Stomach (tissue), 9 donors: ENCODE data around the gene ITIH6. TPM values are rescaled to one million over a fixed set of nuclear protein-coding genes. Genes with fewer than 3 reads are reported as not detected.
A peak's percentile ranks its signal among the peaks of the same experiment; 100 is the strongest.

ENCODE experiments used
- DNase-seq, 2 donors: peaks; one replicate each; pipeline versions ENCODE4 v3.0.0 to v3.0.0-alpha.2; 2013 to 2019
- H3K27ac ChIP-seq, 5 donors: fragments of 200-600 bp in 4 of 5; sonication (generic) in 4 of 5; one replicate each; pipeline ENCODE4 v1.5.1; 2013 to 2019; ENCODE audit warnings: mild to moderate bottlenecking in 1 of 5, moderate library complexity in 1 of 5
- H3K27me3 ChIP-seq, 3 donors: fragments of 200-600 bp; sonication (generic); one replicate each; pipeline ENCODE4 v1.5.1; 2017 to 2019; ENCODE audit warnings: mixed run types in 1 of 3
- H3K36me3 ChIP-seq, 4 donors: fragments of 200-600 bp; sonication (generic); 1 replicate in 3 of 4; 2 replicates in 1 of 4; pipeline ENCODE4 v1.5.1; 2016 to 2019
- H3K4me1 ChIP-seq, 4 donors: fragments of 200-600 bp; sonication (generic); one replicate each; pipeline ENCODE4 v1.5.1; 2016 to 2019
- H3K4me3 ChIP-seq, 4 donors: fragments of 200-600 bp; sonication (generic) in 3 of 4; one replicate each; pipeline ENCODE4 v1.5.1; 2016 to 2019; ENCODE audit warnings: mild to moderate bottlenecking in 1 of 4
- H3K9me3 ChIP-seq, 4 donors: fragments of 200-600 bp; sonication (generic); one replicate each; pipeline ENCODE4 v1.5.1; 2016 to 2019
- CTCF ChIP-seq, 7 experiments: fragments of 450-650 bp in 4 of 7; fragments of 200-600 bp in 3 of 7; sonication (generic) in 3 of 7; IDR thresholded peaks; one replicate each; pipeline ENCODE4 v1.5.1; 2016 to 2019; ENCODE audit warnings: antibody characterized with exemption in 7 of 7, control low read depth in 2 of 7, mild to moderate bottlenecking in 1 of 7
- EP300 ChIP-seq: sonication (generic); formaldehyde crosslinking; IDR thresholded peaks from one replicate; pipeline ENCODE4 v1.6.1; 2017; ENCODE audit warnings: antibody characterized with exemption
- POLR2A ChIP-seq, 4 donors: fragments of 450-650 bp; IDR thresholded peaks; one replicate each; pipeline ENCODE4 v1.6.1; 2016; ENCODE audit warnings: antibody characterized with exemption in 4 of 4, control low read depth in 2 of 4, mild to moderate bottlenecking in 1 of 4, moderate library complexity in 1 of 4
- POLR2AphosphoS5 ChIP-seq, 3 donors: sonication (generic); formaldehyde crosslinking; IDR thresholded peaks; one replicate each; pipeline ENCODE4 v1.6.1; 2016; ENCODE audit warnings: antibody characterized with exemption in 3 of 3
- WGBS, 5 donors: extraction: QIAGEN DNeasy Blood & Tissue Kit in 3 of 5; methylation state at CpG; one replicate each; pipeline versions ENCODE4 v1.1.5 to v1.1.7; 2013 to 2018; 5-methylcytosine and 5-hydroxymethylcytosine counted together
- intact Hi-C: fragments of 100-400 bp; cut with DNase I; formaldehyde crosslinking; loops from one replicate; pipeline ENCODE4 v1.15.1; 2023; ENCODE audit warnings: low total_unique reads
- polyA plus RNA-seq, 3 donors: library from polyadenylated mRNA; stranded (reverse); fragments of 200-250 nt; gene quantifications; one replicate each; pipeline ENCODE4 v1.2.3, GENCODE V29; 2013
- total RNA-seq, 5 donors: library from RNA; depleted of rRNA; stranded (reverse); fragments of >200 nt; gene quantifications; one replicate each; pipeline versions ENCODE4 v1.1.0 to v1.2.3, GENCODE V29; 2014 to 2016
- donor health status: healthy with polysubstance abuse.
- donor health status: Bipolar disorder and iron deficiency.
- donor health status: healthy.

The ITIH6 gene
- total and polyA plus RNA-seq, 8 donors: not detected

GRCh38 chrX:54808605-54809483 lies 10.8 kb upstream of the ITIH6 start:
- Histone ChIP-seq H3K27me3 (no peaks in the 10 kb centered on the region), H3K27ac (peak overlapping the region; percentile 72 to 90 (median 84)), H3K4me1 (peaks cover 10 to 20% (median 19%) of the 10 kb centered on the region in 4 donors), H3K36me3 (peaks cover 15 to 41% (median 39%) of the 10 kb centered on the region in 4 donors), H3K9me3 (no peaks in the 10 kb centered on the region), H3K4me3 (peak overlapping the region; percentile 56 to 84 (median 66))
- DNase-seq: peak; percentile 93 to 98
- 1 to 37% (median 6%) methylated on average over 27 to 38 of the region's 38 CpGs for WGBS, 5 donors
- peak; percentile 7 to 63 (median 21) for TF ChIP-seq POLR2AphosphoS5 (IDR thresholded peaks at IDR 0.05)
- no peak for TF ChIP-seq POLR2A (IDR thresholded peaks at IDR 0.05)
- intact Hi-C loops: no loop called here

GRCh38 chrX:54808109-54808604 lies 10.1 kb upstream of the ITIH6 start:
- intact Hi-C loops: no loop called here
- Histone ChIP-seq H3K27me3 (no peaks in the 10 kb centered on the region), H3K36me3 (peaks cover 9 to 34% (median 32%) of the 10 kb centered on the region in 4 donors), H3K9me3 (no peaks in the 10 kb centered on the region), H3K4me3 (peak overlapping the region; percentile 56 to 84 (median 66)), H3K27ac (peak overlapping the region; percentile 72 to 90 (median 84)), H3K4me1 (peaks cover 10 to 20% (median 19%) of the 10 kb centered on the region in 4 donors)
- WGBS, 5 donors: 0 to 49% (median 7%) methylated on average over 16 to 23 of the region's 23 CpGs
- DNase-seq: peak; percentile 58 to 91
- no peak for TF ChIP-seq POLR2A (IDR thresholded peaks at IDR 0.05)
- no peak for TF ChIP-seq POLR2AphosphoS5 (IDR thresholded peaks at IDR 0.05)
- no peak for TF ChIP-seq CTCF (IDR thresholded peaks at IDR 0.05)
- no peak for TF ChIP-seq EP300

GRCh38 chrX:54807524-54808108 lies 9.6 kb upstream of the ITIH6 start, which contains the start of gene MAGED2:
TSS of gene MAGED2 (plus strand) at chrX:54807745. CDS start at chrX:54809332, 1,587 bp downstream.
- 1 to 29% (median 2%) methylated on average over 12 to 17 of the region's 17 CpGs for WGBS, 5 donors
- no peaks in the 10 kb centered on the region for H3K9me3 ChIP-seq
- H3K4me1 ChIP-seq: peaks cover 10 to 20% (median 19%) of the 10 kb centered on the region in 4 donors
- no peaks in the 10 kb centered on the region for H3K27me3 ChIP-seq
- peak within 1 kb of the TSS; percentile 56 to 84 (median 66) for H3K4me3 ChIP-seq
- peaks cover 8 to 29% (median 27%) of the 10 kb centered on the region in 4 donors for H3K36me3 ChIP-seq
- intact Hi-C loops: no loop called here
- TF ChIP-seq POLR2AphosphoS5 (IDR thresholded peaks at IDR 0.05) (no peak), POLR2A (IDR thresholded peaks at IDR 0.05) (no peak), CTCF (IDR thresholded peaks at IDR 0.05) (no peak), EP300 (no peak)
- peak within 1 kb of the TSS; percentile 72 to 90 (median 84) for H3K27ac ChIP-seq
- peak in 1 of 2 donors; percentile 87 for DNase-seq

- Histone ChIP-seq H3K9me3 (no peaks in the 10 kb centered on the region), H3K27me3 (no peaks in the 10 kb centered on the region), H3K4me3 (no peak overlapping the region), H3K27ac (no peak overlapping the region), H3K36me3 (no peaks in the 10 kb centered on the region), H3K4me1 (no peaks in the 10 kb centered on the region)
- intact Hi-C loops: loop anchor here (5.0 kb wide), 1 partner anchor 203 kb away; the partner anchor contains the start of gene APEX2
- DNase-seq: no peak
- no peak for TF ChIP-seq EP300
- TF ChIP-seq POLR2A (IDR thresholded peaks at IDR 0.05): no peak
- TF ChIP-seq POLR2AphosphoS5 (IDR thresholded peaks at IDR 0.05): no peak
- no peak for TF ChIP-seq CTCF (IDR thresholded peaks at IDR 0.05)
- WGBS, 5 donors: 71 to 93% (median 80%) methylated on average over 2 of the region's 2 CpGs; no CpG with 5 or more reads in 1 of the 5 donors
These were observed 991 bp upstream of the ITIH6 start for GRCh38 chrX:54799046-54799445.
